GM12878 (cell line): ENCODE measurements around the gene ATXN1. TPM values are rescaled to one million over a fixed set of nuclear protein-coding genes. Genes with fewer than 3 reads are reported as not detected.

Experiments
- ATAC-seq: fragments of 200-7000 bp; cut with Tn5 transposase; 3 replicates; pipeline ENCODE4 v1.9.1; 2020; ENCODE audit warnings: mild to moderate bottlenecking, moderate library complexity
- BruUV-seq: library from RNA; stranded (reverse); fragments of 400-500 nt; replicated peaks from 2 replicates; lab custom pipeline; 2021; lab: Mats Ljungman, UMichigan
- CTCF ChIA-PET: fragments of 300-600 bp; sonication (Branson Sonifier 250); formaldehyde crosslinking; extraction: SDS; loops from one replicate; lab custom pipeline; 2021; ENCODE audit warnings: inconsistent platforms; lab: Yijun Ruan, JAX
- POLR2A ChIA-PET: fragments of 350-600 bp; formaldehyde crosslinking; extraction: SDS; loops from one replicate; lab custom pipeline; 2021; ENCODE audit warnings: inconsistent platforms; lab: Charles Lee
- RAD21 ChIA-PET: fragments of 300-600 bp; sonication (Branson Sonifier 250); formaldehyde crosslinking; loops from one replicate; lab custom pipeline; 2023; ENCODE audit warnings: antibody characterized with exemption; ENCODE audit not compliant: unreplicated experiment; lab: Charles Lee
- SMC1A ChIA-PET: fragments of 300-600 bp; sonication (Branson Sonifier 250); formaldehyde crosslinking; loops from one replicate; lab custom pipeline; 2023; ENCODE audit not compliant: unreplicated experiment, uncharacterized antibody; lab: Charles Lee
- DNase-seq: peaks from one replicate; pipeline ENCODE4 v3.0.0-alpha.2; 2011; ENCODE audit warnings: low read depth, low spot score
- FAIRE-seq: peaks from 3 replicates; lab custom pipeline; 2011; peaks lifted over from hg19 to GRCh38; lab: Jason Lieb, UNC
- H2AFZ ChIP-seq: 2 replicates; pipeline ENCODE4 v1.6.0; 2011; ENCODE audit warnings: low read depth, low read length, control low read depth; ENCODE audit not compliant: control insufficient read depth
- H3K27ac ChIP-seq: 2 replicates; pipeline ENCODE4 v1.5.1; 2011; ENCODE audit warnings: control low read depth; ENCODE audit not compliant: control insufficient read depth, insufficient read depth
- H3K27me3 ChIP-seq, 2 experiments: replicated peaks in 1 of 2; 2 replicates each; pipeline versions ENCODE4 v1.6.0 to v1.6.1; 2011; ENCODE audit warnings: low read length in 1 of 2; ENCODE audit not compliant: control insufficient read depth in 2 of 2, insufficient read depth in 2 of 2
- H3K36me3 ChIP-seq, 2 experiments: 2 replicates each; pipeline ENCODE4 v1.5.1; 2011; ENCODE audit warnings: low read length in 1 of 2; ENCODE audit not compliant: control insufficient read depth in 2 of 2, insufficient read depth in 2 of 2
- H3K4me1 ChIP-seq: 2 replicates; pipeline ENCODE4 v1.6.1; 2011; ENCODE audit warnings: mild to moderate bottlenecking, low read length, moderate library complexity, mixed read lengths; ENCODE audit not compliant: control insufficient read depth, insufficient read depth
- H3K4me2 ChIP-seq: 2 replicates; pipeline ENCODE4 v1.6.0; 2011; ENCODE audit warnings: control low read depth; ENCODE audit not compliant: control insufficient read depth, insufficient read depth
- H3K4me3 ChIP-seq: fragments of 200-600 bp; sonication (generic); 2 replicates; pipeline ENCODE4 v1.5.1; 2016
- H3K79me2 ChIP-seq: 2 replicates; pipeline ENCODE4 v1.6.0; 2011; ENCODE audit warnings: low read length; ENCODE audit not compliant: control insufficient read depth, insufficient read depth
- H3K9ac ChIP-seq: 2 replicates; pipeline ENCODE4 v1.8.0; 2011; ENCODE audit warnings: low read length, control low read depth, mixed read lengths; ENCODE audit not compliant: control insufficient read depth, insufficient read depth
- H3K9me3 ChIP-seq: replicated peaks from 3 replicates; pipeline ENCODE4 v1.5.1; 2011; ENCODE audit warnings: mild to moderate bottlenecking, low read length; ENCODE audit not compliant: control insufficient read depth, insufficient read depth
- H4K20me1 ChIP-seq: 2 replicates; pipeline ENCODE4 v1.6.0; 2011; ENCODE audit not compliant: control insufficient read depth, insufficient read depth
- CHD1 ChIP-seq: IDR thresholded peaks from 2 replicates; pipeline ENCODE4 v1.6.1; 2012; ENCODE audit warnings: low read depth, low read length, improper control_type of control experiment
- CREB1 ChIP-seq: IDR thresholded peaks from 2 replicates; pipeline ENCODE4 v1.6.1; 2012; ENCODE audit warnings: low read depth, mild to moderate bottlenecking, inconsistent platforms
- KAT2A ChIP-seq: conservative IDR thresholded peaks from 2 replicates; pipeline ENCODE4 v1.6.1; 2011; ENCODE audit warnings: low read depth, low read length; ENCODE audit not compliant: control insufficient read depth
- MYB ChIP-seq: fragments of 150-350 bp; IDR thresholded peaks from 2 replicates; pipeline ENCODE4 v1.6.1; 2014; ENCODE audit warnings: mild to moderate bottlenecking, low read depth, low read length, borderline replicate concordance
- NR2C1 ChIP-seq: fragments of 450-650 bp; IDR thresholded peaks from 2 replicates; pipeline ENCODE4 v1.6.1; 2017; ENCODE audit warnings: antibody characterized with exemption, mild to moderate bottlenecking, moderate library complexity
- POU2F2 ChIP-seq: IDR thresholded peaks from 3 replicates; pipeline ENCODE4 v1.6.1; 2011; ENCODE audit warnings: low read depth, mild to moderate bottlenecking, low read length, borderline replicate concordance
- SP1 ChIP-seq: IDR thresholded peaks from one replicate; pipeline ENCODE4 v1.6.1; 2011; ENCODE audit warnings: low read depth, low read length
- WGBS: methylation state at CpG from one replicate; pipeline ENCODE4 v1.1.6; 2016; ENCODE audit warnings: low lambda C conversion rate; ENCODE audit not compliant: insufficient replicate concordance, insufficient coverage; ENCODE audit errors: missing lambda C conversion rate; 5-methylcytosine and 5-hydroxymethylcytosine counted together
- in situ Hi-C: fragments of 300-500 bp; cut with MboI; formaldehyde crosslinking; loops from 9 replicates; pipeline ENCODE4 v1.14.3; 2018; ENCODE audit warnings: mixed read lengths
- intact Hi-C: fragments of 100-400 bp; cut with micrococcal nuclease; formaldehyde crosslinking; loops from one replicate; pipeline ENCODE4 v1.14.2; 2022; ENCODE audit not compliant: unreplicated experiment
- polyA plus RNA-seq, 11 experiments: library from polyadenylated mRNA; depleted of rRNA in 4 of 11; unstranded in 6 of 11; stranded (reverse) in 5 of 11; fragments of >200 nt; fragmentation: Nextera tagmentation in 4 of 11; fragmentation: Illumina TruSeq in 1 of 11; extraction: Ambion mirVana in 4 of 11; extraction: Trizol in 1 of 11; gene quantifications; 1 replicate in 1 of 11; 2 replicates in 10 of 11; pipeline versions ENCODE4 v1.2.1 to v1.2.3, GENCODE V29; 2011 to 2016; ENCODE audit warnings: inconsistent platforms in 2 of 11, missing spikeins in 2 of 11, low read depth in 1 of 11
- total RNA-seq, 4 experiments: library from RNA; depleted of rRNA in 3 of 4; stranded (reverse); fragments of >200 nt in 3 of 4; fragmentation: Illumina TruSeq in 1 of 4; extraction: Trizol in 1 of 4; gene quantifications; 2 replicates each; pipeline versions ENCODE4 v1.2.1 to v1.2.3, GENCODE V29; 2013 to 2021
- TF ChIP-seq, protein P1 (sequence below): fragments of 150-350 bp; IDR thresholded peaks from 2 replicates; pipeline ENCODE4 v1.6.1; 2014; ENCODE audit warnings: mild to moderate bottlenecking, low read depth, low read length

ATXN1 gene
- total and polyA plus RNA-seq, 10 of the 15 experiments (the other 5 are each of a cell fraction or from before 2014, with no cell fraction given), result 12.2 to 51.2 (median 20.5) TPM

DNA sequence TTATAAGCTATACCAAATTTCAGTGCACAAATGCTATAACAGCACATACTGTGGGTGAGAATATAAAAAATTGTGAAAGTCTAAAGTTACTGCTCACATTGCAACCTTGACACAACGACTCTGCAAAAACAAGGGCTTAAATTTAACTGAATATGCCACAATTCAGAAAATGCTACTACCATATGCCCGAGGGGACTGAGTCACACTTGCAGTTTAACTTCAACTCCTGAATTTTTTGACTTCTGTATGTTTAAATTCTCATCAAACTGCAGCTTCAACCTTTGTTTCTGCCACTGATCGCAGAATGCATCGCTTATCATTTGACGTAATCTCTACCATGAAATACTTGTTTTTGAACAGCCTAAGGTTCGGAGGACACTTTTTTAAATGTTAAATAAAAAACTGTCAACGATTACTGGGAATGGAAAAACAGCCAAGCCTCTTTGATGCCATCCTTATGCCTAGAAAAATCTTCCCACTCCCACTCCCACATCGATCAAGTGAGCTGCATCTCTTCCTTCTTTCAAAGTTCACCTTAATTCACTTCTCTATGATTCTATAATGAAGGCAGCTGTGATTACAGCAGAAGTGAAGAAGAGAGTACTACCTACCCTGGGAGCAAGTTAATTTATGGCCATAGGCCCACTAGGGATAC, 136.5 kb downstream of the ATXN1 start:
- ATAC-seq, result no peak
- Histone ChIP-seq H3K79me2 (no peaks in the 10 kb centered on the region), H3K27ac (no peak overlapping the region), H3K9ac (no peak overlapping the region), H3K9me3 (no peaks in the 10 kb centered on the region; the same call in 1 of the 3 replicates), H3K27me3 (no peaks in the 10 kb centered on the region), H2AFZ (no peak overlapping the region), H3K4me1 (peaks cover 6% of the 10 kb centered on the region), H3K4me3 (no peak overlapping the region), H3K4me2 (no peak overlapping the region), H4K20me1 (no peaks in the 10 kb centered on the region), H3K36me3 (no peaks in the 10 kb centered on the region; a peak in 1 of 4 replicates)
- TF ChIP-seq KAT2A (no peak), MYB (no peak), CHD1 (no peak), NR2C1 (no peak), CREB1 (no peak), SP1 (no peak), POU2F2 (no peak)
- TF ChIP-seq, protein P1, sequence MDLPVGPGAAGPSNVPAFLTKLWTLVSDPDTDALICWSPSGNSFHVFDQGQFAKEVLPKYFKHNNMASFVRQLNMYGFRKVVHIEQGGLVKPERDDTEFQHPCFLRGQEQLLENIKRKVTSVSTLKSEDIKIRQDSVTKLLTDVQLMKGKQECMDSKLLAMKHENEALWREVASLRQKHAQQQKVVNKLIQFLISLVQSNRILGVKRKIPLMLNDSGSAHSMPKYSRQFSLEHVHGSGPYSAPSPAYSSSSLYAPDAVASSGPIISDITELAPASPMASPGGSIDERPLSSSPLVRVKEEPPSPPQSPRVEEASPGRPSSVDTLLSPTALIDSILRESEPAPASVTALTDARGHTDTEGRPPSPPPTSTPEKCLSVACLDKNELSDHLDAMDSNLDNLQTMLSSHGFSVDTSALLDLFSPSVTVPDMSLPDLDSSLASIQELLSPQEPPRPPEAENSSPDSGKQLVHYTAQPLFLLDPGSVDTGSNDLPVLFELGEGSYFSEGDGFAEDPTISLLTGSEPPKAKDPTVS, result no peak
- ChIA-PET RAD21 (no interaction called here), CTCF (no interaction called here), SMC1A (no interaction called here), POLR2A (interaction anchor here (1.1 kb wide), 1 partner anchor 17 kb away, joined by 3 read pairs; no protein-coding TSS in a partner anchor)
- no peak for DNase-seq
- no TSS peak for BruUV-seq
- FAIRE-seq, result no peak
- WGBS, result 72% methylated on average over 8 of the region's 8 CpGs
- intact Hi-C loops, result no loop called here
- in situ Hi-C loops, result no loop called here
